Eye (tissue), 1 donor: ENCODE measurements around the gene COMMD3.

Experiments
- DNase-seq: peaks from one replicate; pipeline ENCODE4 v3.0.0-alpha.2; 2015

The COMMD3 gene

GRCh38 chr10:22368981-22369380, 52.8 kb downstream of the COMMD3 start:
- no peak for DNase-seq

DNA sequence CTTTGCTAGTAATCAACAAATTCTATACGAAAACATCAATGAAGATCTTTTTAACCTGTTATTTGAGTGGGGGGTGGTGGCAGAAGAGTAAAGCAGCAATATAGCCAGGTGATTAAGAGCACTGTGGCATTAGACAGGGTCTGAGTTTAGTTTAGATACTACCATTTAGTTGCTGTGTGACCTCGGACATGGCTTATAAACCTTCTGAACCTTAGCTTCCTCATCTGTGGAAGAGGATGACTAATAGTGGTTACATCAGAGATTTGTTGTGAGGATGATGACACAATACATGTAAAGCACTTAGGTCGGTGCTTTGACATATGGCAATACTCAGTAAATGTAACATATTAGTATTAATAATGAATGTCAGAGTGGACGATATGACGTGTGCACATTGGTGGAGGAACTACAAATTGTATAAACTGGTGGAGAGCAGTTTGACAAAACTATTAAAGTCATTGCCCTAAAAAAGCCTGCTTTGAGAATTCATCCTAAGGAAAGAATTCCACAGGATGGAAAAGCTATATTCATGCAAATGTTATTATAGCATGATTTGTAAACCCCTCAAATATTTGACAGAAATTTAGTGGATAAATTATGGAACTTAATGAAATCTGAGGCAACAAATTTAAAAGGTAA, 53.4 kb downstream of the COMMD3 start:
- DNase-seq = no peak
